DMS53 treated with DMSO at 0.1 percent for 48 hours (cell line): ENCODE data around the gene FGF10.

Experiments used
- DNase-seq: peaks from one replicate; lab custom pipeline; 2025; ENCODE audit not compliant: unreplicated experiment; lab: John Stamatoyannopoulos, UW

Gene FGF10

GRCh38 chr5:44260793-44261192, 128.4 kb downstream of the FGF10 start:
- DNase-seq = no peak

- DNase-seq = no peak
These were observed 131.4 kb downstream of the FGF10 start for GRCh38 chr5:44257653-44258365.

- no peak for DNase-seq
These were observed 132.0 kb downstream of the FGF10 start for GRCh38 chr5:44257221-44257620.
